HG02840 (cell line): ENCODE results near the gene ZNF182.
"Not testable (repeated sequence)": the region's sequence is repeated elsewhere in the genome, so short reads cannot be mapped to it uniquely, and the experiment has no call there.

Source experiments
- ATAC-seq: cut with Tn5 transposase; IDR thresholded peaks from one replicate; pipeline ENCODE4 v1.9.1; 2021; ENCODE audit warnings: mild to moderate bottlenecking, moderate library complexity, moderate number of reproducible peaks; ENCODE audit not compliant: unreplicated experiment, low FRiP score

Gene ZNF182

DNA sequence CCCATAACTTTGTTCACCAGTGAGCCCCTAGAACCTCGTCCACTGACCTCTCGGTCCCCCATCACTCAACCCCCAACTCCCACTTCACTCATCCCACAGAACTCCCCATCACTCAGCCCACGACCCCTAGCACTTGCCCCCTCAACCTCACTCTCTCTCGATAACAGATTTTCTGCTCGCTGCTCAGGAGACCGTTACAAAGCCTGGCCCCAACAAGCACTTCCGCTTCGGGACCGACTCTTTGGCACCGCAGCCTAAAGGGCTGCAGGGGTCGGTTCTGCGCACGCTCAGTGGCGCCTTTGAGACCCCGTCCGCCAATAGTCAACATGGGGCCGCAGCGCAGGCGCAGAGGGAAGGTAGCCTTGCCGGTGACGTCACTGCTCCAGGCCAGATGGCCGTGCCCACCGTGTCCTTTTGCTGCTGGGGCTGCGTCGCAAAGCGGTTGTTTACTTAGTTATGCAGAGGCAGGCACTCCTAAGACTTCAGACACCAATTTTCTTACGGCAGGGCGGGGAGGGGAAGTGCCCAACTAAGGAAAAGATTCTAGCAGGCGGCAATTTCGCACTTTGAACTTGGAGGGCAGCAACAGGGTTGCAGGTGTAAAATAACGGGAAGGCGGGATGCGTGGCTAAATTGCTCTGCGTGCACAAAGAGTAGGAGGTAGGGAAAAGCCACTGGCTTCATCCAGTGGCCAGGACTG lies at the start of gene ZNF182:
Gene ZNF182, minus strand, starts transcription at position 232 of the 700 bp plus-strand sequence. CDS start 1,380 bp downstream, outside the sequence.
- ATAC-seq = peak; percentile 92

DNA sequence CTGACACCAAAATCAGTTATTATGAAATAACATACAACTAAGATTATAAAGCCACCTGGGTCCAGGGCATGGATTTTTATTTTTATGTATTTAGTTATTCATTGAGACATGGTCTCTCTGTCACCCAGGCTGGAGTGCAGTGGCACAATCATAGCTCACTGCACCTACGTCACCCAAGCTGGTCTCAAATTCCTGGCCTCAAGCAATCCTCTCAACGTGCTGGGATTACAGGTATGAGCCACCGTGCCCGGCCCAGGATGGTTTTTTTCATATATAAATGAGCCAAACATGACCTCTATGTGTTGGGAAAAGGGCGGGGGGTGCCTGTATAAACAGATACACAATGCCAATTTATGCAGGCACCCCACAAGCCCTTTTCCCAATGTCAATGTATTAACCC lies 43.1 kb upstream of the ZNF182 start:
- no peak for ATAC-seq

DNA sequence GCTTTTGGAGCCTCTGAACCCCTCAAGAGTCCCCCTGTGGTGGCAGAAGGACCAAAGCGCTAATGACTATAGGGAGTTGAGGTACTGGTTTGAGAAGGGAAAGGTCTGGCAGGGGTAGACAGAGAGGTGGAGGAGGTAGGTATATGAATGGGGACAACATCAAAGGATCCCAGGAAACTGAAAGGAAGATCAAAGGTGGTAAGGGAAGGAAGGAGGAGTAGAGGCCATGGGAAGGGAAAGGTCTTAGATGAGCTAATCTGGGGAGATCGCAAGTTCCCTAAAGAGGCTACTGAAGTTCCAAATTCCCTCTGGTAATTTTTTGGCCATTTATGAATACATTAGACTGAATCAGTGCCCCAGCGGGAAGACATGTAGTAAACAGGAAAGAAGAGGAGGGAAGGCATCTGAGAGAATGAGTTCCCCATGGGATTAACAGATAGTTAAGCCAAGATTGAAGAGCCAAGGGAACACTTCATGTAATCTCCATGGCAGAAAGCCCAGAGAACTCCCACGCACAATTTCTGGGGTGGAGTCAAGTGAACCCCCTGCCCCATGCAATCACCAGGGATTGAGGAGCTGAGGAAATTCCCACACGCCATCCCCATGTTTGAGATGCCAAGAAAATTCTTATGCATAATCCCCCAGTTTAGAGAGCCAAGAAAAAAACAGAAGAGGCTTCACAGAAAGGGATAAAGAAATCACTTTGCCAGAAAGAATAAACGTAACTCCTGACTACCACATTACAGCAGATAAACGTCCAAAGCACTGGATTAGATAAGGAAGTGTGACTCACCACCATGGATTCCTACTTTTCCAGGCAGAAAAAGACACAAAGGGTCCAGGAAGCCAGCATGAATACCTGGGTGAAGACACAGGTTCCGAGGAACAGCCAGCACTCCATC lies 41.9 kb upstream of the ZNF182 start:
- ATAC-seq = no peak

DNA sequence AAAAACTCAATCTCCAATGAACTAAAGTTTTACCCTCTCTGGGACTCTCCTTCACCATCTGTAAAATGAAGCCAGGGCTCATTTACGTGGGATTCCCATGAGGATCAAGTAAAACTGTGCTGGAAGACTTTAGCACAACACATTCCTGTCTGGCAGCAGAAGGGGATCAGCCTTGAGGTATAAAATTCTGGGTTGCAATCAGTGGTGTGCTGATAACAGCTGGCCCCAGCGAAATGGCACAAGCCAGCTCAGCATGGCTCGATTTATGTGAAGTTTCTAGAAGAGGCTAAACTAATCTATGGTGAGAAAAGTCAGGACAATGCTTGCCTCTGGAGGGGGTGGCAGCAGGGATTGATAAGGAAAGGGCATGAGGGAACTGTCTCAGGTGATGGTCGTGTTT lies 39.3 kb upstream of the ZNF182 start:
- ATAC-seq = no peak

DNA sequence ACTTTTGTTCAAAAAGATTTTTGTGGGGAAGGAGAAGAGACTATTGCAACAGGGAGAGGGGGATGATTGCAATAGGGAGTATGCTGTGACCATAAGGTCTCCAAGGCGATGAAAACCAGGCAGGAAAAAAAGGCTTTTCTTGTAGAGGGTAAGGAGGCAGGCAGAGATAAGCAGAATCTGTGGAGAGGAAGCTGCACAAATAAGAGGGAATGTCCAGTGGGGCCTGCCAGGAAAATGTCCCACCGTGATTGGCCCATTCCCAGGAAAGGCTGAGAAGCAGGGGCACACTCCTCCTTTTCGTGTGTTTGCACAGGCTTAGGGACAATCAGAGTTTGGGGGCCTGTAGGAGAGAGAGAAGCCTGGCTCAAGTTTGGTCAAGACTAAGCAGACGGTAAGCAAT lies 32.1 kb upstream of the ZNF182 start:
- ATAC-seq = no peak

DNA sequence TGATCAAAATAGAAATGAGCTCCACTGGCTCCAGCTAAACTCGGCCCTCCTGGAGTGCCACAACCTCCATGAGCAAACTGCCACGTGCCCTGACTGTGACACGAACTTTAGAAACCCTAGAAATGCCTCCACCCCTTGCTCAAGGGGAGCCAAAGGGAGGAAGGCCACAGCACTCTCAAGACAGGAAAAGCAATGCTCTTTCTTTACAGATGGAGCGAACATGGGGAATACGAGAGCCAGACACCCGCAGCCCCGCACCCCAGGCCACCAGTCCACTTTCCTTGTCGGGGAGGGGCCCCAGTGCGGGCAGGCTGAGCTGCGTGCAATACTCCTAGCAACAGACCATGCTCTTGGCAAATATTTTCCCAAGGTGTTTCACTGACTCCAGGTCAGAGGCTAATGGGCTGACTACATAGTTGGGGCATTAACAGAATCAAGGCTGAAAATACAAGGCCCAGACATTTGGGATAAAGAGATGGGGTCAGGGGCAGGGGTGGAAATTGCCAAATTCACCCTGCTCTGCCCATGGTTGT lies 26.9 kb upstream of the ZNF182 start:
- ATAC-seq = not testable (repeated sequence)

DNA sequence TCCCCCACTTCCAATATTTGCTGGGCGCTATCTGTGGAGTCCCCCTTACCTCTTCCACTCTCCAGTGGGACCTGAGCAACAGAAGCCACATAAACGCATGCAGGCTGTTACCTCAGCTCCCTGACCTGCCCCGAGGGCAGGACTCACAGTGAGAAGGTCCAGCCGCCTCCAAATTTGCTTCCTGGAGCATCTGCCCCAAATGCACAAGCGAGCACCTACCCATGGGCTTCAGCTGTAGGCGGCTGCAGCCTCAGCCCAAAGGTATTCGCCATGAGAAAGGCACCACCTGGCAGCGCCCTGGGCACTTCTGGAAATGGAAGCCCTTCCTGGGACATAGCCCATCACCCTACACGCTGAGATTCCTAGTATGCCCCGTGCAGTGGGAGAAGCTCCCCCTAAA lies 26.4 kb upstream of the ZNF182 start:
- ATAC-seq = no peak

DNA sequence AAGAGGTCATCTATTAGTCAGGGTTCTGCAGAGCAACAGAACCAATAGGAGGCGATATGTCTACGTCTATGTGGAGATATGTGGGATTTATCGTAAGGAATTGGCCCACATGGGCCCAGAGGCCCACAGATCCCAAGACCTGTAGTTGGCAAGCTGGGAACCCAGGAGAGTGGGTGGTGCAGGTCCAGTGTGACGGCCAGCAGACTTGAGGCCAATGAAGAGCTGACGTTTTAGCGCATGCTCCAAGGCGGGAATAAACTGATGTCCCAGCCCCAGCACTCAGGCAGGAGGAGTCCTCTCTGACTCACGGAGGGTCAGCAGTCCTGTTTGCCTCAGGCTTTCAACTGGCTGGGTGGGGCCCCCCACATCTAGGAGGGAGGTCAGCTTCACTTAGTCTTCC lies 24.3 kb upstream of the ZNF182 start:
- ATAC-seq = no peak

DNA sequence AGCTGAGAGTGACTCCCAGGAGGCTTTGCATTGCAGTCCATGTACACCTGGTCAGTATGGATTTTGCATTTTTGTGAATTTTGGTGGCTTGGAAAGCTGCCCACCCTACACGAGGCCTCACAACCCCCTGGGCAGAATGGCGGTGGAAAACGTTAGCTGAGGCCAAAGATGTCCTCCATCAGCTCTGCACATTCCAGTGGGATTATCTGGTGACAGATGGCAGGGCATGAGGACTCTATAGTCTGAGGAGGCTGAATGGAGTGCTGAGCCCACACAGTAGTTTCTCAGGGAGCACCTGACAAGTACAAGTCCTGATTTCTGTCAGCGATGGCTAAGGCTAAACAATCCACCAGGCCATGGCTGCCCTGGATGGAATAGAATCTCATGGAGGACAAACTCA lies 23.8 kb upstream of the ZNF182 start:
- not testable (repeated sequence) for ATAC-seq

DNA sequence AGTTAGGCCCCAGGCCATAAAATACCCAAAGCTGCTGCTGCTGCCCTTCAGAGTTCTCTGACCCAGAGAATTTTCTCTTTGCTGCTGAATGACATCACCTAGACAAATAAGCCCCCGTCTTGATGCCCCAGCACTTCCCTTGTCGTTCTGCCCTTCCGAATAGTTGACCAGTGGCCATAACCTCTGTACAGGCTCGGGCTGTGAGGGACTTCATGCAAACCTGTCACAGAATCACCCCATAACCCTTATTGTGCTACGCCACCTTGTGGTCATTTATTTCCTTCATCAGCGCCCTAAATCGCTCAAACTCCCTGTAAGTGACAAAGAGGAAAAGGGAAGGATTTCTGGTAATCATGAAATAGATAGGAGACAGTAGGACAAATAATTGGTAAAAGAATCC lies 21.8 kb upstream of the ZNF182 start:
- ATAC-seq = no peak

DNA sequence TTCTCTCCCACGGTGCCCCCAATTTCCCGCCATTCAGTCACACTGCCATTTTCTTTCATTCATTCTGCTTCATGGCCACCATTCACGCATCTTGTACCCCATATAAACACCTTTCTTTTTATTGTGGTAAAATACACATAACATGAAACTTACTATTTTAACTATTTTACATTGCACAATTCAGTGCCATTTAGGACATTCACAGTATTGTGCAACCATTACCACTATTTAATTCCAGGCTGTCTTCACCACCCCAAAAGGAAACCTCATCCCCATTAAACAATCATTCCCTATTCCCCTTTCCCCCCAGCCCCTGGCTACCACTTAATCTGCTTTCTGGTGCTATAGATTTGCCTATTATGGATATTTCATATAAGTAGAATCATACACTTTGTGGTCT lies 18.9 kb upstream of the ZNF182 start:
- ATAC-seq = no peak

DNA sequence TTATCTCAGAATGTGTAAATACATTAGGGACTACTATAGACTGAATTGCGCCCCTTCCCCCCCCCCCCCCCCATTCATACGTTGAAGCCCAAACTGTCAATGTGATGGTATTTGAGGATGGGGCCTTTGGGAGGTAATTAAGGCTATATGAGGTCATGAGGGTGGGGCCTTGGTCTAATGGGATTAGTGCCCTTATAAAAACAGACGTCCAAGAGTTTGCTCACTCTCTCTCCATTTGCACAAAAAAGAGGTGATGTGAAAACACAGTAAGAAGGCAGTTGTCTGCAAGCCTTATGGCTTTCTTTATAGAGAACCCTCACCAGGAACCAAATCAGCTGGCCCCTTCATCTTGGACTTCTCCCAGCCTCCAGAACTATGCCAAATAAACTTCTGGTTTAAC lies 18.3 kb upstream of the ZNF182 start:
- ATAC-seq = no peak

DNA sequence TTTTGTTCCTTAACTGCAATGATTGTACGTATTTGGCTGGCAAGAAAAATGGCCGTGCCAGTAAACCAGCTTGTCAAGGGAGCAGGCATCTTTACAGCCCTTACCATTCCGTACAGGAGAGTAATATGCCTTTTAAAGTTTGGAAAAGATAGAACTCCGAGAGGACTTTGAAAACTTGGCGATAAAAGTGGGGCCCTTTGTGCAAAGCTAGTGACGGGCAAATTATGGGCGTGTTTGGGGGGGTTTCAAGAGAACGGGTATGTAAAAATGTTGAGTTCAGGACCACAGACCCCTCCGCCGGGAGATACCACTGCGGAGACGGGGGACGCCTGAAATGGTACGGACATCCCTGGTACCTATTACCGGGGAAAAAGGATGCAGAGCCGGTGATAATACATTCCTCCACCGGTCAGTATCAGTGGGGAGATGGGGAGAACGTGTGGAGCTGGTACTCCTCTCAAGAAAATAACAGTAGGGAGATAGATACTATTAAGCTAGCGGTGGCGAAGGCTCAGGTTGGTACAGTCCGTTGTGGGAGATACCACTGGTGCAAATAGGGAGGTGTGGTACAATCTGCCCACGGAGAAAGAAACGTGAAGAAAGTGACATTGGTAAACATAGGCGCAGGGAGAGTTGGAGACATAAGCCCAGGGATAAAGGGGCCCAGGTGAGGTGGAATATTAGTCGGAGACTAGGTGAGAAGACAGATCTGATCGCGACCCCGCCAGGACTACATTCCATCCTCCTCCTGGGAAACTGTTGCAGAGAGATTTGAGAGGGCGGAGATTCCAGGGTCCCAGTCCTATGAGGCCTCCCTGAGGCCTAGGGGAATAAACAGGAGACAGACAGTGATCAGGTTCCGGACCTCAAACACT lies 17.5 kb upstream of the ZNF182 start:
- ATAC-seq = no peak

DNA sequence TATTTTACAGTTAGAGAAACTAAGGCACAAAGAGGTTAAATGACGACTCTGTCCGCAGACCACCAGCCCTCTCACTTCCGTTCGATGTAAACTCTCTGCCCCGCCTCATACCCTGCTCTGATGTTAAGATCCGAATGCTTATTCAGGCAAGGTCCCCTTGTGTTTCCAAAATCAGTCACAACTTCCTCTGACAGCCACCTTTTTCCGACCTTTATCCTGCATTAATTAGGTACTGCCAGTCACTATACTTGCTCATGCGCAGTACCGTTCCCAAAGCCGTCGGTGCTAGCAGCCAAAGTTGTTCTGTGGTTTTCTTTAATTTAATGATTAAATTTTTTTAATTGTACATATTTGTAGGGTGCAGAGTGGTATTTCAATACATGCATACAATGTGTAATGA lies 16.7 kb upstream of the ZNF182 start:
- ATAC-seq = not testable (repeated sequence)

DNA sequence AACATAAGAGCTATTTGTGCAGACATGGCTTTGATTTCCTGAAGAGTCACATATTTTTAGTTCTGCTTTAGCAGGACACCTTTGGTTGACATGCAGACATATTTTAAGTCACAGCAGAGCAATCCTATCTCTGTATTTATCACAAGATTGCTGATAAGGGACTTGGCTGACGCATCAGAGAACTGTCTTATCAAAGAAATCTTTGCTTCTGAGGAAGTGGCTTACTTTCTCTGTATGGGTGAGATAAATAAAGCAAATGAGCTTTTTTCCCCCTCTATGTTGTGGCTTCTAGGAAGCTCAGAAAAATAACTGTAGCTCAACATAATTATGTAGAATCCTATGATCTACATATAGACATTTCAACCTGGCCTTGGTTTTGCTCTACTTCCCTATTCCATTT lies 16.1 kb upstream of the ZNF182 start:
- not testable (repeated sequence) for ATAC-seq

DNA sequence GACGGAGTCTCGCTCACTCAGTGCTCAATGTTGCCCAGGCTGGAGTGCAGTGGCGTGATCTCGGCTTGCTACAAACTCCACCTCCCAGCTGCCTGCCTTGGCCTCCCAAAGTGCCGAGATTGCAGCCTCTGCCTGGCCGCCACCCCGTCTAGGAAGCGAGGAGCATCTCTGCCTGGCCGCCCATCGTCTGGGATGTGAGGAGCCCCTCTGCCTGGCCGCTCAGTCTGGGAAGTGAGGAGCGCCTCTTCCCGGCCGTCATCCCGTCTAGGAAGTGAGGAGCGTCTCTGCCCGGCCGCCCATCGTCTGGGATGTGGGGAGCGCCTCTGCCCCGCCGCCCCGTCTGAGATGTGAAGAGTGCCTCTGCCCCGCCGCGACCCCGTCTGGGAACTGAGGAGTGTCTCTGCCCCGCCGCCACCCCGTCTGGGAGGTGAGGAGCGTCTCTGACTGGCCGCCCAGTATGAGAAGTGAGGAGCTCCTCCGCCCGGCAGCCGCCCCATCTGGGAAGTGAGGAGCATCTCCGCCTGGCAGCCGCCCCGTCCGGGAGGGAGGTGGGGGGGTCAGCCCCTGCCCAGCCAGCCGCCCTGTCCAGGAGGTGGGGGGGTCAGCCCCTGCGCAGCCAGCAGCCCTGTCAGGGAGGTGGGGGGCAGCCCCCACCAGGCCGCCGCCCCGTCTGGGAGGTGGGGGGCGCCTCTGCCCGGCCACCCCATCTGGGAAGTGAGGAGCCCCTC lies 13.0 kb upstream of the ZNF182 start:
- ATAC-seq = not testable (repeated sequence)

DNA sequence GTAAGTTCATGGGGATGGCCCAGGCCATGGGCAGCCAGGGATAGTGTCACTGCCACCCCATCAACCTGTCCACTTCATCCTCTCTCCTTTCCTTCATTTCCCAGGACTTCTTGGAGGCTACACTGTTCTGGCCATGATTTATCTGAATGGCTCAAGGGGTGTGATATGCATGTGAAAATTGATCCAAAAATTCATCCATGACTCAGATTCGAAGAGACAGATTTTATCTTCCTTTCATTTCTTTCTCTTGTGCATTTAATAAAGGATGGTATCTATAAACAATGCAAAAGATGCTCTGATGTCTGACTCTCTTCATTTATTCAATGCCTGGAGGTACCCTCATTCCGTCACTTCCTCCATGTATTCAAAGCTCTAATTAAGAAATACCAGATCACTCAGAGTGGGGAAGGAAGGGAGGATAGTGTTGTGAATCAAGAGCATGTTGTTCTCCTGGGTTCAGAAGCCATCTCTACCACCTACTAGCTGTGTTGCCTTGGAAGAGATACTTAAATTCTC lies 5.7 kb upstream of the ZNF182 start:
- ATAC-seq = not testable (repeated sequence)

DNA sequence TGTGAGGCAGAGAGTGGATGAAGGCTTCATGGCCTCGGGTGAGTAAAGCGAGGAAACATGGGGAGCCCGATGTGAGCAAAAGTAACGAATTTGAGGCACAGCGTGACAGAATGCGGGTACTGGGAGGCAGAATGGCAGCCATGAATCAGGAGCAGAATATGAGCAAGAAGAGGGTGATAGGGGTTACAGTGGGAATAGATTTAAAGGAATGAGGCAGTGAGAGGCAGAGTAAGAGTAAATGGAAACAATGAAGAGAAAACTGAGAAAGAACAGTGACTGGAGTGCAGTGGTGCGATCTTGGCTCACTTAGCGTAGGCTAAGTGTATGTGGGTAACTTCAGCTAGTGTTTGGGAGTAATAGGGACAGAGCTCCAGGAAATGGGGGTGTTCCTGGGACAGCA lies 2.9 kb upstream of the ZNF182 start, which contains the start of gene SPACA5:
Gene SPACA5, plus strand, starts transcription at position 301 of the 400 bp plus-strand sequence. CDS start 815 bp downstream, outside the sequence.
- not testable (repeated sequence) for ATAC-seq

DNA sequence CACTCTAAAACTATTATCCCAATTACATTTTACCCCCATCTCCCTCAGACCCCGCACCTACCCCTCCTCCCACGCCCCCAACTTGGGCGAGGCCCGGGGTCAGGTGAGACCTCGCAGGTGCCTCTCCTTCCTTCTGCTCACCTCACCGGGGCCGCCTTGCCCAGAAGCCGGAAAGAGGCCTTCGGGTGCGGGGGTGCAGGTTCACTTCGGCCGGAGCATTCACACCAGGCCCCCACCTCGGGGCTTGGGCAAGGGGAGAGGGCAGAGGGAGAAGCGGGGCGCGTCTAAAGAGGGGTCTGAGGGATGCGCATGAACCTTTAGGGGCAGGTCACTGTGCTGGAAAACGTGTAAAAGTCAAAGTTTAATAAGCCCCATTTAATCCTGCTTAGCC lies 427 bp downstream of the ZNF182 start:
- no peak for ATAC-seq
